ENCODE measurements around the gene RTN4R.

- TF ChIP-seq CTCF (conservative IDR thresholded peaks at IDR 0.05; ENCODE audit: low read depth, low read length) (no peak), POLR2A (IDR thresholded peaks at IDR 0.05; ENCODE audit: low read depth, low read length) (no peak), NFE2L2 (IDR thresholded peaks at IDR 0.05; ENCODE audit: low read depth, low read length) (no peak), CEBPB (IDR thresholded peaks at IDR 0.05; ENCODE audit: low read depth, low read length) (no peak), CHD1 (IDR thresholded peaks at IDR 0.05; ENCODE audit: low read depth, low read length) (no peak), MAZ (IDR thresholded peaks at IDR 0.05; ENCODE audit: borderline replicate concordance, low read depth, low read length) (no peak), USF2 (IDR thresholded peaks at IDR 0.05; ENCODE audit: low read depth, low read length) (no peak), RCOR1 (IDR thresholded peaks at IDR 0.05; ENCODE audit: insufficient replicate concordance, low read length) (no peak), FOS (IDR thresholded peaks at IDR 0.05; ENCODE audit: low read depth, low read length) (no peak)
Observed at GRCh38 chr22:20224256-20224626, 43.9 kb downstream of the RTN4R start.

Data from IMR-90 (cell line).